Type B pancreatic cell (in vitro differentiated cells): Measurements from ENCODE around the gene PDE4C. TPM values are rescaled to one million over a fixed set of nuclear protein-coding genes. Genes with fewer than 3 reads are reported as not detected.

Experiments
- DNase-seq: peaks from one replicate; pipeline ENCODE4 v3.0.0; 2021; ENCODE audit warnings: mixed read lengths; ENCODE audit not compliant: unreplicated experiment; ENCODE audit errors: extremely low spot score
- H3K27ac Mint-ChIP-seq: 2 replicates; pipeline ENCODE4 v1.8.0; 2021; ENCODE audit warnings: mild to moderate bottlenecking, mixed read lengths
- H3K27me3 Mint-ChIP-seq: 2 replicates; pipeline ENCODE4 v1.8.0; 2021; ENCODE audit warnings: mixed read lengths
- H3K36me3 Mint-ChIP-seq: 2 replicates; pipeline ENCODE4 v1.8.0; 2021; ENCODE audit warnings: mixed read lengths
- H3K4me1 Mint-ChIP-seq: one replicate; pipeline ENCODE4 v1.8.0; 2021; ENCODE audit warnings: mixed read lengths; ENCODE audit not compliant: unreplicated experiment
- H3K4me3 Mint-ChIP-seq: 2 replicates; pipeline ENCODE4 v1.8.0; 2021; ENCODE audit warnings: mild to moderate bottlenecking, mixed read lengths
- H3K9me3 Mint-ChIP-seq: 2 replicates; pipeline ENCODE4 v1.8.0; 2021; ENCODE audit warnings: mixed read lengths
- total RNA-seq: library from RNA; stranded (reverse); gene quantifications from 2 replicates; pipeline ENCODE4 v1.2.1, GENCODE V29; 2021; ENCODE audit warnings: low replicate concordance
- TF ChIP-seq, protein P1 (sequence below): fragments of 200-600 bp; sonication (generic); conservative IDR thresholded peaks from 2 replicates; pipeline ENCODE4 v1.5.0; 2021; ENCODE audit warnings: antibody characterized with exemption, mild to moderate bottlenecking

Gene PDE4C
- total RNA-seq, 1 donor from 2014 or later: 0.89 TPM

DNA sequence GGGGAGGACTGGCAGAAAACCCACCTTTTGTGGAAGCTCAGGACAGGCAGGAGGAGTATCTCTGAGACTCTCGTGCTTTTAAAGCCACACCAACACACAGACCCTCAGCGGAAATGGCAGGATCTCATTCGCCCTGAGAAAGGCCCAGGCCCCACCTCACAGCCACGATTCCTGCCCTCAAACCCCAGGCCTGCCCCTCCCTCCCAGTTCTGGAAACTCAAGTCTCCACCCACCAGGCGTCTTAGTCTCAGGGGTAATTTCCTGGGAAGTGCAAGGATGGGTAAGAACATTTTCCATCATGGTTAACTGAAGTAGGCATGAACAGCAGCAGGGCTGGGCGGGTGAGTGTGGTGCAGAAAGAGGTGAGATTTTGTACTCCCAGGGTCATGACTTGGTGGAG is 8.0 kb upstream of the PDE4C start:
- no peaks in the 10 kb centered on the region for H3K4me1 Mint-ChIP-seq
- H3K27ac Mint-ChIP-seq: no peak overlapping the region
- no peak overlapping the region for H3K4me3 Mint-ChIP-seq
- TF ChIP-seq, protein P1, sequence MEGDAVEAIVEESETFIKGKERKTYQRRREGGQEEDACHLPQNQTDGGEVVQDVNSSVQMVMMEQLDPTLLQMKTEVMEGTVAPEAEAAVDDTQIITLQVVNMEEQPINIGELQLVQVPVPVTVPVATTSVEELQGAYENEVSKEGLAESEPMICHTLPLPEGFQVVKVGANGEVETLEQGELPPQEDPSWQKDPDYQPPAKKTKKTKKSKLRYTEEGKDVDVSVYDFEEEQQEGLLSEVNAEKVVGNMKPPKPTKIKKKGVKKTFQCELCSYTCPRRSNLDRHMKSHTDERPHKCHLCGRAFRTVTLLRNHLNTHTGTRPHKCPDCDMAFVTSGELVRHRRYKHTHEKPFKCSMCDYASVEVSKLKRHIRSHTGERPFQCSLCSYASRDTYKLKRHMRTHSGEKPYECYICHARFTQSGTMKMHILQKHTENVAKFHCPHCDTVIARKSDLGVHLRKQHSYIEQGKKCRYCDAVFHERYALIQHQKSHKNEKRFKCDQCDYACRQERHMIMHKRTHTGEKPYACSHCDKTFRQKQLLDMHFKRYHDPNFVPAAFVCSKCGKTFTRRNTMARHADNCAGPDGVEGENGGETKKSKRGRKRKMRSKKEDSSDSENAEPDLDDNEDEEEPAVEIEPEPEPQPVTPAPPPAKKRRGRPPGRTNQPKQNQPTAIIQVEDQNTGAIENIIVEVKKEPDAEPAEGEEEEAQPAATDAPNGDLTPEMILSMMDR: no peak
- DNase-seq: no peak
- no peaks in the 10 kb centered on the region for H3K36me3 Mint-ChIP-seq
- peaks cover 60% of the 10 kb centered on the region for H3K27me3 Mint-ChIP-seq
- H3K9me3 Mint-ChIP-seq: peaks cover 6% of the 10 kb centered on the region

GRCh38 chr19:18233224-18233825 is 7.1 kb upstream of the PDE4C start:
- peaks cover 6% of the 10 kb centered on the region for H3K9me3 Mint-ChIP-seq
- peaks cover 56% of the 10 kb centered on the region for H3K27me3 Mint-ChIP-seq
- no peaks in the 10 kb centered on the region for H3K36me3 Mint-ChIP-seq
- H3K4me3 Mint-ChIP-seq: no peak overlapping the region
- TF ChIP-seq, protein P1: peak; percentile 33
- DNase-seq: peak; percentile 82
- H3K4me1 Mint-ChIP-seq: no peaks in the 10 kb centered on the region
- H3K27ac Mint-ChIP-seq: peak overlapping the region; percentile 65

GRCh38 chr19:18232540-18233223 is 6.4 kb upstream of the PDE4C start:
- DNase-seq: no peak
- Mint-ChIP-seq H3K27ac (peak overlapping the region; percentile 65), H3K9me3 (peaks cover 6% of the 10 kb centered on the region), H3K4me3 (peak overlapping the region; percentile 28), H3K4me1 (no peaks in the 10 kb centered on the region), H3K36me3 (no peaks in the 10 kb centered on the region), H3K27me3 (peaks cover 61% of the 10 kb centered on the region)
- TF ChIP-seq, protein P1: peak; percentile 59

- peaks cover 6% of the 10 kb centered on the region for H3K9me3 Mint-ChIP-seq
- H3K4me3 Mint-ChIP-seq: no peak overlapping the region
- no peak for DNase-seq
- H3K27ac Mint-ChIP-seq: no peak overlapping the region
- TF ChIP-seq, protein P1: no peak
- peaks cover 69% of the 10 kb centered on the region for H3K27me3 Mint-ChIP-seq
- no peaks in the 10 kb centered on the region for H3K4me1 Mint-ChIP-seq
- no peaks in the 10 kb centered on the region for H3K36me3 Mint-ChIP-seq
Observed at GRCh38 chr19:18231775-18232174, 5.5 kb upstream of the PDE4C start.

- DNase-seq: no peak
- TF ChIP-seq, protein P1: no peak
- no peaks in the 10 kb centered on the region for H3K4me1 Mint-ChIP-seq
- H3K27me3 Mint-ChIP-seq: peaks cover 69% of the 10 kb centered on the region
- H3K9me3 Mint-ChIP-seq: peaks cover 6% of the 10 kb centered on the region
- no peak overlapping the region for H3K4me3 Mint-ChIP-seq
- H3K36me3 Mint-ChIP-seq: no peaks in the 10 kb centered on the region
- H3K27ac Mint-ChIP-seq: no peak overlapping the region
Observed at GRCh38 chr19:18230941-18231734, 4.9 kb upstream of the PDE4C start.
